SW 1271 (cell line): Measurements from ENCODE around the gene CFAP210.

ENCODE experiments used
- DNase-seq, 2 experiments: peaks; one replicate each; lab custom pipeline; 2025; lab: John Stamatoyannopoulos, UW

The CFAP210 gene

GRCh38 chr2:169673106-169673505, 21.1 kb downstream of the CFAP210 start:
- no peak for DNase-seq

GRCh38 chr2:169672406-169672805, 21.8 kb downstream of the CFAP210 start:
- no peak for DNase-seq

- no peak for DNase-seq
Observed at GRCh38 chr2:169670937-169671336, 23.3 kb downstream of the CFAP210 start.

GRCh38 chr2:169670215-169670651, 24.0 kb downstream of the CFAP210 start:
- no peak for DNase-seq

GRCh38 chr2:169667583-169667982, 26.6 kb downstream of the CFAP210 start:
- DNase-seq = no peak

- DNase-seq = no peak
Observed at GRCh38 chr2:169664978-169665930, 29.0 kb downstream of the CFAP210 start.

- no peak for DNase-seq
Observed at GRCh38 chr2:169664600-169664977, 29.6 kb downstream of the CFAP210 start.

- no peak for DNase-seq
Observed at GRCh38 chr2:169663247-169663646, 31.0 kb downstream of the CFAP210 start.

- DNase-seq = no peak
Observed at GRCh38 chr2:169662744-169663143, 31.5 kb downstream of the CFAP210 start.

- no peak for DNase-seq
Observed at GRCh38 chr2:169661265-169661664, 32.9 kb downstream of the CFAP210 start.

GRCh38 chr2:169659320-169659719, 34.9 kb downstream of the CFAP210 start:
- no peak for DNase-seq

- DNase-seq = no peak
Observed at GRCh38 chr2:169658877-169659276, 35.3 kb downstream of the CFAP210 start.

GRCh38 chr2:169656164-169656563, 38.0 kb downstream of the CFAP210 start:
- no peak for DNase-seq

- no peak for DNase-seq
Observed at GRCh38 chr2:169653636-169654035, 40.6 kb downstream of the CFAP210 start.

- DNase-seq = no peak
Observed at GRCh38 chr2:169649278-169649677, 44.9 kb downstream of the CFAP210 start.

- no peak for DNase-seq
Observed at GRCh38 chr2:169647496-169647895, 46.7 kb downstream of the CFAP210 start.

- no peak for DNase-seq
Observed at GRCh38 chr2:169644173-169644572, 50.0 kb downstream of the CFAP210 start.

- no peak for DNase-seq
Observed at GRCh38 chr2:169641464-169641863, 52.7 kb downstream of the CFAP210 start.

GRCh38 chr2:169640104-169640503, 54.1 kb downstream of the CFAP210 start:
- DNase-seq = no peak

GRCh38 chr2:169637620-169638019, 56.6 kb downstream of the CFAP210 start:
- no peak for DNase-seq

- no peak for DNase-seq
Observed at GRCh38 chr2:169636440-169637097, 57.6 kb downstream of the CFAP210 start.

GRCh38 chr2:169625781-169626180, 68.4 kb downstream of the CFAP210 start:
- DNase-seq = no peak

- no peak for DNase-seq
Observed at GRCh38 chr2:169623235-169623634, 71.0 kb downstream of the CFAP210 start.
